Esophagus muscularis mucosa (tissue), 4 donors: ENCODE results near the gene ATG4D.
"Not testable (repeated sequence)": the region's sequence is repeated elsewhere in the genome, so short reads cannot be mapped to it uniquely, and the experiment has no call there.

Experiments
- EP300 ChIP-seq: sonication (generic); formaldehyde crosslinking; IDR thresholded peaks from one replicate; pipeline ENCODE4 v1.6.1; 2017; ENCODE audit warnings: antibody characterized with exemption
- POLR2A ChIP-seq: fragments of 450-650 bp; IDR thresholded peaks from one replicate; pipeline ENCODE4 v1.6.1; 2017; ENCODE audit warnings: antibody characterized with exemption, moderate library complexity, mild to moderate bottlenecking, low read depth
- POLR2AphosphoS5 ChIP-seq, 2 donors: sonication (generic); formaldehyde crosslinking; IDR thresholded peaks; one replicate each; pipeline ENCODE4 v1.6.1; 2017; ENCODE audit warnings: antibody characterized with exemption in 2 of 2
- TF ChIP-seq, protein P1 (sequence below), 3 experiments: fragments of 200-600 bp in 2 of 3; fragments of 450-650 bp in 1 of 3; sonication (generic) in 2 of 3; IDR thresholded peaks; one replicate each; pipeline ENCODE4 v1.5.1; 2017 to 2019; ENCODE audit warnings: antibody characterized with exemption in 3 of 3, mild to moderate bottlenecking in 2 of 3, moderate library complexity in 1 of 3

DNA sequence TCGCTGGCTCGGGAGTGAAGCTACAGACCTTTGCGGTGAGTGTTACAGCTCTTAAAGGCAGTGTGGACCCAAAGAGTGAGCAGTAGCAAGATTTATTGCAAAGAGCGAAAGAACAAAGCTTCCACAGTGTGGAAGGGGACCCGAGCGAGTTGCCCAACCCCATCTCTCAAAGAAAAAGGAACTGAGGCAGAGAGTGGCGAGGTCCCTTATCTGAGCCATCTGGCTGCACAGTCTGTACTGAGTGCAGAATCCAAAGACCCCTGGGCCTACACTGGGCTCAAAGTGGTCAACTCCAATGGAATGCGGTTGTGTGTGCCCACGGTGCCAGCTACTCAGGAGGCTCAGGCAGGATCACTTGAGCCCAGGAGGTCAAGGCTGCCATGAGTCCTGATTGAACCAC, 4.7 kb upstream of the ATG4D start:
- TF ChIP-seq, protein P1, sequence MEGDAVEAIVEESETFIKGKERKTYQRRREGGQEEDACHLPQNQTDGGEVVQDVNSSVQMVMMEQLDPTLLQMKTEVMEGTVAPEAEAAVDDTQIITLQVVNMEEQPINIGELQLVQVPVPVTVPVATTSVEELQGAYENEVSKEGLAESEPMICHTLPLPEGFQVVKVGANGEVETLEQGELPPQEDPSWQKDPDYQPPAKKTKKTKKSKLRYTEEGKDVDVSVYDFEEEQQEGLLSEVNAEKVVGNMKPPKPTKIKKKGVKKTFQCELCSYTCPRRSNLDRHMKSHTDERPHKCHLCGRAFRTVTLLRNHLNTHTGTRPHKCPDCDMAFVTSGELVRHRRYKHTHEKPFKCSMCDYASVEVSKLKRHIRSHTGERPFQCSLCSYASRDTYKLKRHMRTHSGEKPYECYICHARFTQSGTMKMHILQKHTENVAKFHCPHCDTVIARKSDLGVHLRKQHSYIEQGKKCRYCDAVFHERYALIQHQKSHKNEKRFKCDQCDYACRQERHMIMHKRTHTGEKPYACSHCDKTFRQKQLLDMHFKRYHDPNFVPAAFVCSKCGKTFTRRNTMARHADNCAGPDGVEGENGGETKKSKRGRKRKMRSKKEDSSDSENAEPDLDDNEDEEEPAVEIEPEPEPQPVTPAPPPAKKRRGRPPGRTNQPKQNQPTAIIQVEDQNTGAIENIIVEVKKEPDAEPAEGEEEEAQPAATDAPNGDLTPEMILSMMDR (IDR thresholded peaks at IDR 0.05), result not testable (repeated sequence)
- TF ChIP-seq POLR2A; POLR2AphosphoS5 (IDR thresholded peaks at IDR 0.05); EP300: not testable (repeated sequence)
